ENCODE data around the gene GPR15LG.

- TF ChIP-seq POLR2A (IDR thresholded peaks at IDR 0.05; ENCODE audit: low read depth, low read length) (no peak; the same call in 1 of the 2 replicates), POLR2AphosphoS5 (IDR thresholded peaks at IDR 0.05; ENCODE audit: low read depth, low read length) (no peak)
Measured at GRCh38 chr10:84156009-84156408, 17.6 kb upstream of the GPR15LG start.

All from GM12892 (cell line).